ENCODE measurements around the gene SEPHS2.
"Not testable (repeated sequence)": the region's sequence is repeated elsewhere in the genome, so short reads cannot be mapped to it uniquely, and the experiment has no call there.

SEPHS2 gene

DNA sequence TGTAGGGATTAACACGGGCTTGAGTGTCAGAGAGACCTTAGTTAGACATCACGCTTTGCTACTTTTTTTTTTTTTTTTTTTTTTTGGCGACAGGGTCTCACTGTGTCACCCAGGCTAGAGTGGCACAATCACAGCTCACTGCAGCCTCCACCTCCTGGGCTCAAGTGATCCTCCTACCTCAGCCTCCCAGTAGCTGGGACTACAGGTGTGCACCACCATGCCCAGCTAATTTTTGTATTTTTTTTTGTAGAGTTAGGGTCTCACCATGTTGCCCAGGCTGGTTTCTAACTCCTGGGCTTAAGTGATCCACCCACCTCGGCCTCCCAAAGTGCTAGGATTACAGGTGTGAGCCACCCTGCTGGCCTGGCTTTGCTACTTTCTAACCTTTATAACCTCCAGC lies 49.0 kb downstream of the SEPHS2 start:
- H3K27me3 ChIP-seq (replicated peaks in 2 of 5; ENCODE audit: control insufficient read depth in 4 of 5, insufficient read depth in 5 of 5, low read length in 4 of 5); H3K9me3 ChIP-seq (ENCODE audit: control extremely low read depth in 1 of 5, control insufficient read depth in 4 of 5, insufficient read depth in 2 of 5, low read depth in 1 of 5, low read length in 4 of 5); DNase-seq; H3K27ac ChIP-seq (ENCODE audit: insufficient read depth in 1 of 2, low read depth in 1 of 2, low read length in 2 of 2, poor library complexity in 1 of 2, severe bottlenecking in 2 of 2): not testable (repeated sequence)
- H3K4me1 ChIP-seq (ENCODE audit: control extremely low read depth in 1 of 4, control insufficient read depth in 4 of 4, insufficient read depth in 4 of 4, low read length in 3 of 4): peaks cover 7 to 46% (median 39%) of the 10 kb centered on the region in 4 experiments
- ChIA-PET POLR2A (interaction anchor here (0.6 to 2.3 kb wide), 4 partner anchors 11 to 677 kb away, joined by 3 to 11 read pairs (median 4); partner anchors contain the start of gene ZNF771), CTCF (interaction anchor here (0.9 to 10.8 kb wide), 6 partner anchors 13 to 26 kb away, joined by 3 to 97 read pairs (median 8); partner anchors contain the start of genes SEPTIN1, TBC1D10B and ZNF771)
- H3K4me3 ChIP-seq (ENCODE audit: control insufficient read depth in 1 of 7, extremely low read depth in 1 of 7, insufficient read depth in 4 of 7, low read depth in 2 of 7, low read length in 6 of 7): peak overlapping the region in 2 of 7 experiments; percentile 76 to 91
- WGBS (ENCODE audit: insufficient coverage): 71% methylated on average over 1 of the region's 4 CpGs
- H3K36me3 ChIP-seq (ENCODE audit: control insufficient read depth in 4 of 4, insufficient read depth in 4 of 4, low read length in 3 of 4): peaks cover 0 to 22% (median 14%) of the 10 kb centered on the region in 4 experiments

DNA sequence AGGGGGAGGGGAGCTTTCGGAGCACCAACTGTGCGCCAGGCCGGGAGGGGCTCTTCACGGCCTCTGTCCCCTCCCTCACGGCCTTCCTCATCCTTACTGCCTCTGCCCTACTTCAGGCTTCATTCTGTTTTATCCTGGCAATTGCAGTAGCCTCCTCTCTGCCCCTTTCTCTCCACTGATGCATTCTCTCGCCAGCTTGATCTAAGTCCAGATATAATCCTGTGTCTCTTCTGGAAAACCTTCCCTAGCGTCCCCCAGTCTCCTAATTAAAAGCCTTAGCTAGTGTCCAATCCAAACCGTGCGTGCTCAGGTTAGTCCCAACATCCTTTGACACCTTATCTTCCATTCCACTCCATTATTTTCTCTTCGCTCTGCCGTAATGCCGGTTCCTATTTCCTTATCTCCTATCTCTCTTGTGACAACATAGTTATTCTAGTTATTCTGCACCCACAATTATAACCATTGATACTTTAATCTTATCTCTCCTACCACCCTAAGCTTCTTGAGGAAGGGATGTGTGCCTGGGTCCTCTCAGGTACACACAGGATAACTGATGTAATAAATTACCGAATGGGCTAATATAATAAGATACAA lies 49.6 kb downstream of the SEPHS2 start:
- Histone ChIP-seq H3K27me3 (replicated peaks in 2 of 5; ENCODE audit: control insufficient read depth in 4 of 5, insufficient read depth in 5 of 5, low read length in 4 of 5) (no peaks in the 10 kb centered on the region), H3K27ac (ENCODE audit: insufficient read depth in 1 of 2, low read depth in 1 of 2, low read length in 2 of 2, poor library complexity in 1 of 2, severe bottlenecking in 2 of 2) (no peak overlapping the region), H3K4me1 (ENCODE audit: control extremely low read depth in 1 of 4, control insufficient read depth in 4 of 4, insufficient read depth in 4 of 4, low read length in 3 of 4) (peaks cover 7 to 46% (median 38%) of the 10 kb centered on the region in 4 experiments), H3K4me3 (ENCODE audit: control insufficient read depth in 1 of 7, extremely low read depth in 1 of 7, insufficient read depth in 4 of 7, low read depth in 2 of 7, low read length in 6 of 7) (peak overlapping the region; percentile 74 to 91 (median 77)), H3K9me3 (ENCODE audit: control extremely low read depth in 1 of 5, control insufficient read depth in 4 of 5, insufficient read depth in 2 of 5, low read depth in 1 of 5, low read length in 4 of 5) (no peaks in the 10 kb centered on the region), H3K36me3 (ENCODE audit: control insufficient read depth in 4 of 4, insufficient read depth in 4 of 4, low read length in 3 of 4) (peaks cover 0 to 22% (median 14%) of the 10 kb centered on the region in 4 experiments)
- 10% methylated on average over 12 of the region's 13 CpGs for WGBS (ENCODE audit: insufficient coverage)
- DNase-seq: peak in 1 of 3 donors; percentile 39
- POLR2A ChIA-PET: interaction anchor here (0.6 to 2.3 kb wide), 6 partner anchors 11 to 677 kb away, joined by 3 to 11 read pairs (median 3); partner anchors contain the start of genes TBC1D10B and ZNF771
- CTCF ChIA-PET: interaction anchor here (0.9 to 10.8 kb wide), 10 partner anchors 11 to 220 kb away, joined by 3 to 97 read pairs (median 6); partner anchors contain the start of genes SEPTIN1, TBC1D10B and ZNF771

DNA sequence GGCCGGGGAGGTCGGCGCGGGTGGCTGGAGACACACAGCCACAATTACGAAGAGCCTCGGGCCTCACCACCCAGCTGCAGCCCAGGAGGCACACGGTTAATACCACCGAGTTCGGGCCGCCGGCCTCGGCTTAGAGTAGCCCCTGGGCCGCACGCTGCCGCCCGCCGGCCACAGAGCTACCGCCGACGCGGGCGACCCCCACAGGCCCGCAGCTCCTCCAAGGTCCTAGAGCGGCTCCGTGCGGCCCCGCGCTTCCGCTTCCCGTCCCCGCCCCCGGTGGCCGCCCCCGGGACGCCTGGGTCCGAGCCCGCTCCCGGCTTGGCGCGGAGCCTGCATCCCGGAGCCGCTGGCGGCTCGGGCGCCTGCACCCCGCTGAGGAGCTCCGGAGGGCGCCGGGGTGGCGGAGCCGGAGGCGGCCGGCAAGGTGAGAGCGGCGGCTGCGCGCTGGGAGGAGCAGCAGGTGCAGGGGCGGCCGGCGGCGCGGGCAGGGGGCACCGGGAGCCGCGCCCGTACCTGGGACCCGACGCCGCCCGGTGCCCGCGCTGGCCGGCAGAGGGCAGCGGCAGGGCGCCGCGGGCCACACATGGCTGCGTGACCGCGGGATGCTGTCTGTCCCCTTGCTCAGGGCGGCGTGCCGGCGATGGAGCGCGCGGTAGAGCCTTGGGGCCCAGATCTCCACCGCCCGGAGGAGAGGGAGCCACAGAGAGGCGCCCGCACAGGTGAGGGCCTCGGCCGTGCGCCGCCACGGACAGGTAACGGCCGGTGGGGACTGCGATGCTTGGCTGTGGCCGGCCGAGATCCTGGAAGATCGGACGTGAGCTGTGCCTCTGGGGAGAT lies 50.3 kb downstream of the SEPHS2 start, which contains the start of gene ZNF48:
TSS of gene ZNF48 (plus strand) at position 266 of the 837 bp plus-strand sequence. CDS start at position 641, 375 bp downstream.
- Histone ChIP-seq H3K27me3 (replicated peaks in 2 of 5; ENCODE audit: control insufficient read depth in 4 of 5, insufficient read depth in 5 of 5, low read length in 4 of 5) (no peaks in the 10 kb centered on the region), H3K4me3 (ENCODE audit: control insufficient read depth in 1 of 7, extremely low read depth in 1 of 7, insufficient read depth in 4 of 7, low read depth in 2 of 7, low read length in 6 of 7) (peak within 1 kb of the TSS; percentile 74 to 91 (median 77)), H3K4me1 (ENCODE audit: control extremely low read depth in 1 of 4, control insufficient read depth in 4 of 4, insufficient read depth in 4 of 4, low read length in 3 of 4) (peaks cover 7 to 41% (median 36%) of the 10 kb centered on the region in 4 experiments), H3K9me3 (ENCODE audit: control extremely low read depth in 1 of 5, control insufficient read depth in 4 of 5, insufficient read depth in 2 of 5, low read depth in 1 of 5, low read length in 4 of 5) (no peaks in the 10 kb centered on the region), H3K36me3 (ENCODE audit: control insufficient read depth in 4 of 4, insufficient read depth in 4 of 4, low read length in 3 of 4) (peaks cover 0 to 22% (median 14%) of the 10 kb centered on the region in 4 experiments), H3K27ac (ENCODE audit: insufficient read depth in 1 of 2, low read depth in 1 of 2, low read length in 2 of 2, poor library complexity in 1 of 2, severe bottlenecking in 2 of 2) (peak within 1 kb of the TSS; percentile 33 to 71)
- POLR2A ChIA-PET: interaction anchor here (0.6 to 2.3 kb wide), 8 partner anchors 12 to 328 kb away, joined by 3 to 11 read pairs (median 3); partner anchors contain the start of genes SEPTIN1, TBC1D10B and ZNF771
- CTCF ChIA-PET: interaction anchor here (0.9 to 10.8 kb wide), 12 partner anchors 10 to 303 kb away, joined by 3 to 97 read pairs (median 4); partner anchors contain the start of genes SEPTIN1, TBC1D10B, TBX6 and ZNF771
- peak; percentile 80 to 88 (median 86) for DNase-seq
- under 1% methylated on average over 74 of the region's 103 CpGs for WGBS (ENCODE audit: insufficient coverage)

DNA sequence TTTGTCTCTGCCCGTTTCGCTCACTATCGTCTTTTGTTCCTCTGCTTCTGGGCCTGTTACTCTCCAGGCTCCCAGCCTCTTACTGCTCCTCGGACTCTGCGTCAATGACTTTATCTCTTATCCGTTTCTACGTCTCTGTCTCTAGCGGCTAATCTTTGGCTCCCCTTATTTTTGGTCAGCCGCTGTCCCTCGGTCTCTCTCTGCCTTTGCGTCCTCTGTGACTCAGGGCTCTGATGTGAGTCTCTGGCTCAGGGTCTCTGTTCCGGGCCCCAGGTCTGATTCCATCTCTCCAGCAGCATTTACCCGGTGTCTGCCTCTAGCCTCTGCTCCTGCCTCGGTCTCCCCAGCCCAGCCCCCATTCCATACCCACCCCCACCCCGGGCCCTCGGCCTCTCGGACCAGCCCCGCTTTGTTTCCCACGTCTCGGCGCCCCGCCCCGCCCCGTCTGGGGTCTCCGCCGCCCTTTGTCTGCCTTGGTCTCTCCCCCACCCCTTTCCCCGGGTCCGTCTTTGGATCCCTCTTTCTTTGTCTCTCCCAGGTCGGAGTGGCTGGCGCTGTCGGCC lies 51.0 kb downstream of the SEPHS2 start:
- H3K27ac ChIP-seq (ENCODE audit: insufficient read depth in 1 of 2, low read depth in 1 of 2, low read length in 2 of 2, poor library complexity in 1 of 2, severe bottlenecking in 2 of 2): peak overlapping the region; percentile 33 to 71
- H3K4me1 ChIP-seq (ENCODE audit: control extremely low read depth in 1 of 4, control insufficient read depth in 4 of 4, insufficient read depth in 4 of 4, low read length in 3 of 4): peaks cover 7 to 36% (median 31%) of the 10 kb centered on the region in 4 experiments
- ChIA-PET CTCF (interaction anchor here (1.0 to 10.8 kb wide), 10 partner anchors 10 to 303 kb away, joined by 4 to 97 read pairs (median 7); partner anchors contain the start of genes SEPTIN1, TBX6 and ZNF771), POLR2A (interaction anchor here (0.6 to 2.3 kb wide), 8 partner anchors 12 to 329 kb away, joined by 3 to 11 read pairs (median 3); partner anchors contain the start of genes SEPTIN1, TBC1D10B and ZNF771)
- no peak for DNase-seq
- peak overlapping the region; percentile 74 to 91 (median 77) for H3K4me3 ChIP-seq (ENCODE audit: control insufficient read depth in 1 of 7, extremely low read depth in 1 of 7, insufficient read depth in 4 of 7, low read depth in 2 of 7, low read length in 6 of 7)
- no peaks in the 10 kb centered on the region for H3K27me3 ChIP-seq (replicated peaks in 2 of 5; ENCODE audit: control insufficient read depth in 4 of 5, insufficient read depth in 5 of 5, low read length in 4 of 5)
- no peaks in the 10 kb centered on the region for H3K9me3 ChIP-seq (ENCODE audit: control extremely low read depth in 1 of 5, control insufficient read depth in 4 of 5, insufficient read depth in 2 of 5, low read depth in 1 of 5, low read length in 4 of 5)
- 25% methylated on average over 25 of the region's 31 CpGs for WGBS (ENCODE audit: insufficient coverage)
- H3K36me3 ChIP-seq (ENCODE audit: control insufficient read depth in 4 of 4, insufficient read depth in 4 of 4, low read length in 3 of 4): peaks cover 0 to 22% (median 14%) of the 10 kb centered on the region in 4 experiments

Data from common myeloid progenitor, CD34-positive (primary cell).